NCI-H345 treated with DMSO at 0.1 percent for 48 hours (cell line): ENCODE data around the gene LCNL1.

ENCODE experiments used
- DNase-seq: peaks from one replicate; lab custom pipeline; 2025; ENCODE audit not compliant: unreplicated experiment; lab: John Stamatoyannopoulos, UW

LCNL1 gene

DNA sequence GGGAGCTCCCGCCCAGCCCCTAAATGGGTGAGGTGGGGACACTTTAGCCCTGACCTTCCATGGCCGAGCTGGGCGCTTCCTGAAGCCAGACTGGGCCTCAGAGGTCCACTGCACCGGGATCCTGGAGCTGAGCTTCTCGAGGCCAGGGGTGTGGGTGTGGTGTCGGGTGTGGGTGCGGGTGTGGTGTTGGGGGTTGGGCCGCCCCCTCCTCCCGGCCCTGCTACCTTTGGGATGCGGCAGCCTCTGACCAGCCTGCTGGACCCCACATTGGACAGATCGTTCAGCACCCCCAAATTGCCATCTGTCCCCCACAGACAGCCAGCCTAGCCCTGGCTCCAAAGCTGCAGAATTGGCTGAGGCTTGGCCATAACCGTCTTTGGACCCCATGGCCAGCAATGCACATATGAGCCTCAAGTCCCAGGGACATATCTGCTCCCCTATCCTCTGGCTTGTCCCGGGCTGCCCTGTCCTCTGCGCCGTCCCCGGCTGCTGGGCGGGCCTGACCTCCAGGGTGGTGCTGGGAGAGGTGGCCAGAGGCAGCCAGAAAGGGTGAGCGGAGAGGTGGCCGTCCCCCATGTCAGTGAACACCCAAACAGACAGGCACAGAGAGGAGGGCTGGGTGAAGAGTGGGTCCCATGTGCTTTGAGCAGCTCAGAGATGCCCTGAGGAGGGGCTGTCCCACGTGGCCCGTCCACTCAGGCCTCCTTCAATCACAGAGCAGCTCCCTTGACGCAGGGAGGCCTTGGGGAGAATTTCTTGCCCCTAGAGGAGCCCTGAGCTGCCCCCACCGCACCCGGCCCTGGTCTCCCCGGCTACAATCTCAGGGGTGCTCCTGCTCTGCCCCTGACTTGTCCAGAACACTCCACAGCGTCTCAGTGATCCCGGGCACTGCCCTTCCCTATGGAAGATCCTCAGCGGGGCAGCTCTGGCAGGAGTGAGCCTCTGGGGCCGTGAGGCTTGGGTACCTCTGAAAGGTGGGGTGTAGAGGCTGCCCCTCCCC is 8.9 kb upstream of the LCNL1 start:
- no peak for DNase-seq

- DNase-seq = no peak
Observed at GRCh38 chr9:136974817-136975535, 7.8 kb upstream of the LCNL1 start.

DNA sequence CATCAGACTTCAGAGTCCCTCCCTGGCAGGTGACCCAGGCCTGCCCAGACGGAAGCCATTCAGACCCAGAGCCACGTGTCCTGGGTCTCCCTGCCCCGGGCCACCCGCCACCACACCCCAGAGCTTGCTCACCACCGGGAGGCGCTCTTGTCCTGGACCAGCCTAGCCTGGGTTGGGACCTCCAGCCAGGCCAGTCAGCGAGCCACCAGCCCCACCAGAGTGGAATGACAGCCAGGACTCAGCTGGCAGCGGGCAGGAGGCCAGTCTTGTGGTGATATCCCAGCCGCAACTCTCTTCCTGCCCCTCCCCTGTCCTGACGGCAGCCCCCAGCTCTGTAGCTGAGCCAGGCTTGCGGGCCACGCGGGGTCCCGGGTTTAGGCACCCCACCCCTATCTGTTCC is 7.1 kb upstream of the LCNL1 start:
- DNase-seq = no peak

- DNase-seq = no peak
Observed at GRCh38 chr9:136977223-136977622, 5.6 kb upstream of the LCNL1 start, which contains the start of gene PTGDS. TSS of gene PTGDS (plus strand) at chr9:136977504. CDS start at chr9:136977579, 75 bp downstream.

- no peak for DNase-seq
Observed at GRCh38 chr9:136977649-136978072, 5.1 kb upstream of the LCNL1 start.

GRCh38 chr9:136978073-136978864 is 4.5 kb upstream of the LCNL1 start:
- DNase-seq = peak; percentile 15

- DNase-seq = no peak
Observed at GRCh38 chr9:136978865-136979544, 3.8 kb upstream of the LCNL1 start.

DNA sequence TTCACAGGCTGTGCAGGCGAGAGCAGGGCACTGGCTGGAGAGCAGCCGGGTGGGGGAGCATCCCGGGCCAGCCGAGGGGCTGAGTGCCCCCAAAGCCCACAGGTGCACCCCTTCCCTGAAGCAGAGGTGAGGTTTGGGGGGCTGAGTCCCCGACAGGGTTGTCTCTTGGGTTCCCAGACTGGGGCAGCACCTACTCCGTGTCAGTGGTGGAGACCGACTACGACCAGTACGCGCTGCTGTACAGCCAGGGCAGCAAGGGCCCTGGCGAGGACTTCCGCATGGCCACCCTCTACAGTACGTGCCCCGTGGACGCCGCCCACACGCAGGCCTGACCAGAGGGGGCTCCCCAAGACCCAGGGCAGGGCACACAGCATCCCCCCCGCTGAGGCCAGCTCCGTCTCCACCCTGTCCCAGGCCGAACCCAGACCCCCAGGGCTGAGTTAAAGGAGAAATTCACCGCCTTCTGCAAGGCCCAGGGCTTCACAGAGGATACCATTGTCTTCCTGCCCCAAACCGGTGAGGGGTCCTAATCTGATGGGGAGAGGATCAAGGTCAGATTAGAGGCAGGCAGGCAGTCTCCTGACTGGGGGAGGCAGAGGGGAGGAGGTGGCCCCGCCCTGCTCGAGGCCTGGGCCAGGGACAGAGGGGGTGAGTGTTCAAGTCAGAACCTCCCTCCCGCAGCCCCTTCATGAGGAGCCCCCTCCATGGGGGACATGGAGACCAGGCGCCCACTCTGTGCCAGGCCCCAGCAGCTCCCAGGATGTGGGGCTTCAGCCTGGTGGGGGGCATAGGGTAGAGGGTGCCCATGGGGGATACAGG is 2.8 kb upstream of the LCNL1 start:
- DNase-seq = no peak

DNA sequence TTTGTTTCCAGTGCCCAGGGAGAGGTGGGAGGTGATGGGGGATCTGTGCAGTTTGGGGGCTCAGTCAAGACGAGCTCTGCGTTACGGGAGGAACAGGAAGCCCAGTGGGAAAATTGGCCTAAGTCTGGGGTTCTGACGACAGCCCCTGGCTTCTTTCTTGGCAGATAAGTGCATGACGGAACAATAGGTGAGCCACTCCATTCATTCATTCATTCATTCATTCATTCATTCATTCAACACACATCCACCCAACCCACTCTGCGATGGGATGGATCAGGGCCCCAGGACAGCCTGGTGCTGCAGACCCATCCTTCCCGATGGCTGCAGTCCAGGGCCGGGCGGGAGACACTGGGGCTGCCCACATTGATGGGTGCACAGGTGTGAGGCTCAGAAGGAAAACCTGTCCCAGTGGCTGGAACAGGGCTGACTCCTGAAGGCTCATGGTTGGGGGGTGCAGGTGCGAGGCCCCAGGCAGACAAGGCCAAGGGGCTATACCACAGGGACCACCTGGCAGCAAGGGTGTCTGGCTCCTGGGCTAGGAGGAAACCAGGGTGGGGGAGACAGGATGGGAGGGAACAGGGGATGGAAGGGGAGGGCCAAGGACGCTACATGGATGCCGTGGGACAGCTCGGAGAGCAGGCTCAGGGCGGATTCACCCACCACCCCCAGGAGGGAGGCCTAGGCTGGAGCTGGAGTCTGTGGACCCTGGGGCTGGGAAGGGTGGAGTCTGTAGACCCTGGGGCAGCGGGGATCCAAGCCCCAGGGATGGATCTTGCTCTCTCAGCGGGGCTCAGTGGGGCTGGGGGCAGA is 1.9 kb upstream of the LCNL1 start:
- no peak for DNase-seq

GRCh38 chr9:136981588-136982231 is 1.1 kb upstream of the LCNL1 start:
- no peak for DNase-seq

DNA sequence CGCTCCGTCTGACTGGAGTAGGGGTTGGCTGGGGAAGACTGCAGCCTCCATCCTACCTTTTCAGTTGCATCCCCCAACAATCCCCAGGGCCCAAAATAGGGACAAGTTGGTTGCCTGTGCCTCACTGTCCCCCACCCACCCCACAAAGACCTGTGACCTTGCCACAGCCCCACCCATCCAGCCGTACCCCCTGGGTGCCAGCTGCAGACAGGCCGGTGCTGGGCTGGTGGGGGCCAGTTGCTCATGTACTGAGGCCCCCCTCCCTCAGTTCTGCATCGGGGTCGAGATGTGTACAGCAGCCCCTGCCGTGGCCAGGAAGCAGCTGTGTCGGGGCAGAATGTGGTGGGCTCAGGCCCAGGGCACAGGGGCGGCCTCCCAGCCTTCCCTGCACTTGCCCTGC is 374 bp downstream of the LCNL1 start:
- DNase-seq = no peak

DNA sequence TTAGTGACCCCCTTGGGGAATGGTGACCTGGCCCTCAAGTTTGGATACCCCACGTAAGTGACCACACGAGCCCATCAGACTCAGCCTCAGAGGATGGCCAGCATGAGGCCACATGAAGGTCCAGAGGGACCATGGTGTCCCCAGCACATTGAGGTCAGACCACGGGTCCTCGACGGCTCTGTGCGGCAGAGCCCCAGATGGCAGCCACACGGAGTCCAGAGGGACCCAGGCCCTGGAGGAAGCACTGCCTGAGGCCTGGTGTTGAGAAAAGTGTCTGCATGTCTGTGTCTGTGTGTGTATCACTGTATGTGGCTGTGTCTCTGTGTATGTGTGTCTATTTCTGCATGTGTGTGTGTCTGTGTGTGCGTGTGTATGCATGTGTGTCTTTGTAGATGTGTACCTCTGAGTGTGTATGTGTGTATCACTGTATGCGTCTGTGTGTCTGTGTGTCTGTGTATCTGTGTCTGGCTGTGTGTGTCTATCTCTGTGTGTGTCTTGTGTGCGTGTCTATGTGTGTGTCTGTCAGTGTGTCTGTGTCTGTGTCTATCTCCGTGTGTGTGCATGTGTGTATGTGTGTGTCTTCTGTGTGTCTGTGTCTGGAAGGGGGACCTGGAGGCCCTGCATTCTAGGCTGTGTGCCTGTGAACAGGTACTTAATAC is 992 bp downstream of the LCNL1 start:
- no peak for DNase-seq

DNA sequence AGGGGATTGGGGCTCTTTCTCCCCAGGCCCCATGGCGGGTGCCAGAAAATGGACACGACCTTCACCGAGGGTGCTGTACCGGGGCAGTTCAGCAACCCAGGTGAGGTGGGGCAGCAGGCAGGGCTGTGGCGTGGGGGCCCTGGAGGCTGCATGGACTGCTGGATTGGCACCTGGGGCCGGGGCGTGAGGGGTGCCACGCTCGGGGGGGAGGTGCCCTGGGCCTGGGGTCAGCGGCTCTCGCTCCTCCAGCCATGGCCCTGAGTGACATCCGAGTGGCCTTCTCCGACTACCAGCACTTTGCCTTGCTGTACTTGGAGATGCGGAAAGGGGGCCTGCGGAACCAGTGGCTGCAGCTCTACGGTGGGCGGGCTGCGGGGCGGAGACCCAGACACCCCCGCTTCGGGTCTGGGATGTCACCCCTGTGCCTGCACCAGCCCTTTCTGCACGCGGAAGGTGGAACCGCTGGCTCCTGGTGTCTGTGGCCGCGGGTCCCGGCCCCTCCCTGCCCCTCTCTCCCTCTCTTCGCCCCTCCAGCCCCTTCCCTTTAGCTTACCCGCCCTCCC is 1.8 kb downstream of the LCNL1 start:
- DNase-seq = no peak

DNA sequence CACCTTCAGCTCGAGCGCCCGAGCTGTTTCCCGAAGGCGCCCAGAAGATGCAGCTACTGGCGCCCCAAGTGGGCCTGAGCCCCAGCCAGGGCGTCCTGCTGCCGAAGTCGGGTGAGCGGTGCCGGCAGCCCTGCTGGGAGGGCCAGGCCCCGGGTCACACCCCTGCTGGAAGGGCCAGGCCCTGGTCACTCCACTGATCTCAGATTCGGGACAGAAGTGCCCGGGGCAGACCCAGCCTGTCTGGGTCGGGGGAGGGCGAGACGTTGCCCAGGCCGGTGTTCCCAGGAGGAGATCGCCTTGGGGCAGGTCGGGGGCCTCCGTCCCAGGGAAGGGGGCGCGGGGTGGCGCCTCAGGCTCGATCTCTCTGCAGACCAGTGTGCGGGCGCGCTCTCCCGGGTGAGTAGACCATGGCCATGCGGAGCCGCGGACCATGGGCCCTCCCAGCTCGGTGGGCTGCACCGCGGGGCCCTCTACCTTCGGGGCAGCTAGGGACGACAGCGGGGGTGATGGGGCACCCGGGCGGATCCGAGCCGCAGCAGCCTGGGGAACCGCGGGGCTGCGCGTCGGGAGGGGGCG is 2.3 kb downstream of the LCNL1 start:
- no peak for DNase-seq

- no peak for DNase-seq
Observed at GRCh38 chr9:136985853-136986252, 3.1 kb downstream of the LCNL1 start.

DNA sequence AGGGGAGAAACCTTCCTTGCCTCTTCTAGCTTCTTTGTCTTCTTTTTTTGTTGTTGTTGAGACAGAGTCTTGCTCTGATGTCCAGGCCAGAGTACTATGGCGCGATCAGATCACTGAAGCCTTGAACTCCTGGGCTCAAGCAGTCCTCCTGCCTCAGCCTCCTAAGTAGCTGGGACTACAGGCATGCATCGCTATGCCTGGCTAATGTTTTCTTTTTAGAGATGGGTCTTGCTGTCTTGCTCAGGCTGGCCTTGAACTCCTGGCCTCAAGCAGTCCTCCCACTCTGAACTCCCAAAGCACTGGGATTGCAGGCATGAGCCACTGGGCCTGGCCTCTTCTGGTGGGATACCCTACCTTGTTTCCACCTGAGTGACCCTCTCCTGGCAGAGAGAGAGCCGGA is 6.1 kb downstream of the LCNL1 start:
- no peak for DNase-seq

DNA sequence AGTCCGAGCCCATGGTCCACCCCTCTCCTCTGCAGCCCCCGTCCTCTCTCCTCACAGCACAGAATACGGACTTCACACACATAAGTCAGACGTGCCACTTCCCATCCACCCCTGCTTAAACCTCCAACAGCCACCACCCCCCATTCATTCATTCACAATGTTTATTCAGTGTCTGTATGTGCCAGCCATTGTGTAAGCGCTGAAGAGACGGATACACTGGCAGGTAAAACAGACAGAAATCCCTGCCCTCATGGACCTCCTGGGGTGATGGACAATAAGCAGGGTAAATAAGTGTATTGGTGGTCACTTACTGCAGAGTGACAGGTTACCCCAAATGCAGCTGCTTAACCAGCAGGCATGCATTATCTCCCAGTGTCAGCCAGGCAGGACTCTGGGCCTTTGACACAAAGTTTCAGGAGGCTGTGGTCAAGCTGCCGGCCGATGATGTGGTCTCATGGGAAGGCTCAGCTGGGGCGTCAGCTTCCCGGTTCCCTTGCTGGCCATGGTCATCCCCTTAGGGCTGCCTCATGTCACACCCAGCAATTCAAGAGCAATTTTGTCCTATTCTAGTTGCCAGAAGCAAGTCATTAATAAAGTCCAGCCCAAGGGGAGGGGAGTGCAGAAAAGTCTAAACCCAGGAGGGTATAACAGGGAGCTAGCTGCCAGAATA is 7.6 kb downstream of the LCNL1 start:
- peak; percentile 59 for DNase-seq
